ENCODE results near the gene LIPE. TPM values are rescaled to one million over a fixed set of nuclear protein-coding genes. Genes with fewer than 3 reads are reported as not detected.

The LIPE gene
- total RNA-seq, 1 experiment from 2014 or later: 2.1 TPM

- POLR2A ChIA-PET (ENCODE audit: unreplicated experiment): no interaction called here
- H3K36me3 ChIP-seq (ENCODE audit: low read depth, low read length): no peaks in the 10 kb centered on the region
- TF ChIP-seq EZH2 (IDR thresholded peaks at IDR 0.05; ENCODE audit: low read length, unreplicated experiment): no peak
- no peak for TF ChIP-seq CTCF (conservative IDR thresholded peaks at IDR 0.05; ENCODE audit: low read depth, low read length)
- no peak for TF ChIP-seq EZH2phosphoT487 (IDR thresholded peaks at IDR 0.05; ENCODE audit: borderline replicate concordance, low read length)
- H3K79me2 ChIP-seq (ENCODE audit: low read length): peaks cover 9% of the 10 kb centered on the region
- TSS peak; percentile 92 for BruUV-seq (replicated peaks)
- peak overlapping the region; percentile 81 for H3K4me3 ChIP-seq (ENCODE audit: low read length)
- peak overlapping the region; percentile 96 for H2AFZ ChIP-seq (ENCODE audit: low read length)
- no peaks in the 10 kb centered on the region for H4K20me1 ChIP-seq (ENCODE audit: low read length)
- no peaks in the 10 kb centered on the region for H3K9me2 ChIP-seq (replicated peaks; ENCODE audit: low read length)
- CTCF ChIA-PET: no interaction called here
- no peaks in the 10 kb centered on the region for H3F3A ChIP-seq (ENCODE audit: low read length, unreplicated experiment)
- peak overlapping the region; percentile 94 for H3K4me2 ChIP-seq (ENCODE audit: low read length)
- no peak for ATAC-seq
- H3K9ac ChIP-seq (ENCODE audit: low read length): peak overlapping the region; percentile 80
- no peak for DNase-seq
- peaks cover 17% of the 10 kb centered on the region for H3K4me1 ChIP-seq (ENCODE audit: insufficient read depth, low read length)
- no peaks in the 10 kb centered on the region for H3K27me3 ChIP-seq (ENCODE audit: low read length)
- intact Hi-C loops (cut with micrococcal nuclease): no loop called here
- H3K9me3 ChIP-seq (ENCODE audit: low read length): no peaks in the 10 kb centered on the region
- H3K27ac ChIP-seq (ENCODE audit: low read length): peak overlapping the region; percentile 32; the same call in 1 of the 2 replicates
Observed at GRCh38 chr19:42397263-42398166, 29.7 kb downstream of the LIPE start.

GRCh38 chr19:42396381-42397262 lies 30.6 kb downstream of the LIPE start:
- POLR2A ChIA-PET (ENCODE audit: unreplicated experiment): interaction anchor here (0.6 kb wide), 1 partner anchor 330 kb away, joined by 3 read pairs; no protein-coding TSS in a partner anchor

More at GRCh38 chr19:42396381-42397262, 30.6 kb downstream of the LIPE start:
- no peaks in the 10 kb centered on the region for H3K27me3 ChIP-seq (ENCODE audit: low read length)
- H3K4me1 ChIP-seq (ENCODE audit: insufficient read depth, low read length): peaks cover 17% of the 10 kb centered on the region
- no peaks in the 10 kb centered on the region for H3F3A ChIP-seq (ENCODE audit: low read length, unreplicated experiment)
- no peaks in the 10 kb centered on the region for H4K20me1 ChIP-seq (ENCODE audit: low read length)
- TF ChIP-seq EZH2 (IDR thresholded peaks at IDR 0.05; ENCODE audit: low read length, unreplicated experiment): no peak
- TF ChIP-seq EZH2phosphoT487 (IDR thresholded peaks at IDR 0.05; ENCODE audit: borderline replicate concordance, low read length): no peak
- TF ChIP-seq CTCF (conservative IDR thresholded peaks at IDR 0.05; ENCODE audit: low read depth, low read length): no peak
- H3K9me3 ChIP-seq (ENCODE audit: low read length): no peaks in the 10 kb centered on the region
- H3K9me2 ChIP-seq (replicated peaks; ENCODE audit: low read length): no peaks in the 10 kb centered on the region
- peak; percentile 98 for DNase-seq
- BruUV-seq (replicated peaks): TSS peak; percentile 89
- intact Hi-C loops (cut with micrococcal nuclease): no loop called here
- ATAC-seq: peak; percentile 95
- H3K36me3 ChIP-seq (ENCODE audit: low read depth, low read length): no peaks in the 10 kb centered on the region
- peak overlapping the region; percentile 81 for H3K4me3 ChIP-seq (ENCODE audit: low read length)
- H3K27ac ChIP-seq (ENCODE audit: low read length): peak overlapping the region; percentile 90
- peak overlapping the region; percentile 94 for H3K4me2 ChIP-seq (ENCODE audit: low read length)
- peaks cover 9% of the 10 kb centered on the region for H3K79me2 ChIP-seq (ENCODE audit: low read length)
- peak overlapping the region; percentile 80 for H3K9ac ChIP-seq (ENCODE audit: low read length)
- CTCF ChIA-PET: interaction anchor here (0.6 kb wide), 1 partner anchor 150 kb away, joined by 3 read pairs; no protein-coding TSS in a partner anchor
- peak overlapping the region; percentile 96 for H2AFZ ChIP-seq (ENCODE audit: low read length)

Data from PC-3 (cell line).